A673 (cell line): ENCODE data around the gene SGF29. TPM values are rescaled to one million over a fixed set of nuclear protein-coding genes. Genes with fewer than 3 reads are reported as not detected.
"Not testable (repeated sequence)": the region's sequence is repeated elsewhere in the genome, so short reads cannot be mapped to it uniquely, and the experiment has no call there.

Experiments used
- BruUV-seq: library from RNA; stranded (reverse); fragments of 400-500 nt; replicated peaks from 2 replicates; lab custom pipeline; 2021; lab: Mats Ljungman, UMichigan
- CTCF ChIA-PET: fragments of 300-600 bp; sonication (Branson Sonifier 250); formaldehyde crosslinking; loops from one replicate; lab custom pipeline; 2022; ENCODE audit warnings: antibody characterized with exemption; lab: Charles Lee
- POLR2A ChIA-PET: fragments of 300-600 bp; sonication (Branson Sonifier 250); formaldehyde crosslinking; loops from one replicate; lab custom pipeline; 2022; ENCODE audit warnings: antibody characterized with exemption; ENCODE audit not compliant: low non-redundant PET; lab: Charles Lee
- DNase-seq: peaks from one replicate; pipeline ENCODE4 v3.0.0-alpha.2; 2015; ENCODE audit warnings: low spot score
- H3K27ac ChIP-seq: fragments of 200-600 bp; sonication (generic); 2 replicates; pipeline ENCODE4 v1.5.1; 2016; ENCODE audit warnings: mixed run types, low read depth, mild to moderate bottlenecking, mixed read lengths, antibody characterized with exemption, low read length; ENCODE audit not compliant: poor library complexity, severe bottlenecking
- H3K27me3 ChIP-seq: fragments of 200-600 bp; sonication (generic); replicated peaks from 2 replicates; pipeline ENCODE4 v1.6.1; 2017; ENCODE audit warnings: mixed run types, low read depth, mild to moderate bottlenecking, mixed read lengths, antibody characterized with exemption, low read length; ENCODE audit not compliant: insufficient read depth, poor library complexity
- H3K36me3 ChIP-seq: fragments of 200-600 bp; sonication (generic); 2 replicates; pipeline ENCODE4 v1.6.1; 2016; ENCODE audit warnings: mixed run types, mild to moderate bottlenecking, mixed read lengths, antibody characterized with exemption, low read length; ENCODE audit not compliant: insufficient read depth, poor library complexity, severe bottlenecking
- H3K4me1 ChIP-seq: fragments of 200-600 bp; sonication (generic); 2 replicates; pipeline ENCODE4 v1.6.1; 2017; ENCODE audit warnings: mixed run types, mild to moderate bottlenecking, mixed read lengths, antibody characterized with exemption, low read length; ENCODE audit not compliant: insufficient read depth, poor library complexity, severe bottlenecking
- H3K4me3 ChIP-seq: fragments of 200-600 bp; sonication (generic); 2 replicates; pipeline ENCODE4 v1.5.1; 2016; ENCODE audit warnings: low read depth, mixed run types, mild to moderate bottlenecking, mixed read lengths, low read length; ENCODE audit not compliant: poor library complexity, severe bottlenecking
- H3K9me3 ChIP-seq: fragments of 200-600 bp; sonication (generic); 2 replicates; pipeline ENCODE4 v1.6.1; 2016; ENCODE audit warnings: mixed run types, low read depth, mild to moderate bottlenecking, mixed read lengths, antibody characterized with exemption, low read length; ENCODE audit not compliant: poor library complexity, severe bottlenecking
- CTCF ChIP-seq: fragments of 300-800, 200-600 bp; sonication (generic); conservative IDR thresholded peaks from 2 replicates; pipeline ENCODE4 v1.5.1; 2017; ENCODE audit warnings: low read depth, mild to moderate bottlenecking, antibody characterized with exemption, low read length, moderate library complexity, mixed read lengths
- EZH2 ChIP-seq: fragments of 200-600 bp; sonication (generic); IDR thresholded peaks from 2 replicates; pipeline ENCODE4 v1.6.1; 2017; ENCODE audit warnings: borderline replicate concordance, low read depth, mild to moderate bottlenecking, mixed read lengths, antibody characterized with exemption, low read length; ENCODE audit not compliant: poor library complexity, severe bottlenecking
- intact Hi-C: fragments of 100-400 bp; cut with micrococcal nuclease; formaldehyde crosslinking; loops from one replicate; pipeline ENCODE4 v1.10.0; 2022; ENCODE audit not compliant: unreplicated experiment
- total RNA-seq: library from RNA; stranded (reverse); gene quantifications from 2 replicates; pipeline ENCODE4 v1.2.3, GENCODE V29; 2021

SGF29 gene
- total RNA-seq, 1 experiment from 2014 or later: 42.3 TPM

GRCh38 chr16:28543072-28543471, 10.6 kb upstream of the SGF29 start:
- DNase-seq: no peak
- H3K4me1 ChIP-seq: no peaks in the 10 kb centered on the region
- no TSS peak for BruUV-seq
- H3K27me3 ChIP-seq: no peaks in the 10 kb centered on the region
- intact Hi-C loops: no loop called here
- ChIA-PET CTCF (no interaction called here), POLR2A (no interaction called here)
- H3K9me3 ChIP-seq: no peaks in the 10 kb centered on the region
- no peak overlapping the region for H3K4me3 ChIP-seq
- no peaks in the 10 kb centered on the region for H3K36me3 ChIP-seq
- TF ChIP-seq EZH2 (no peak), CTCF (no peak)
- H3K27ac ChIP-seq: no peak overlapping the region

- Histone ChIP-seq H3K27ac (no peak overlapping the region), H3K4me3 (no peak overlapping the region), H3K36me3 (no peaks in the 10 kb centered on the region), H3K4me1 (no peaks in the 10 kb centered on the region), H3K27me3 (no peaks in the 10 kb centered on the region), H3K9me3 (no peaks in the 10 kb centered on the region)
- DNase-seq: no peak
- ChIA-PET CTCF (no interaction called here), POLR2A (no interaction called here)
- intact Hi-C loops: no loop called here
- BruUV-seq: no TSS peak
- TF ChIP-seq CTCF (no peak), EZH2 (no peak)
These were observed 8.7 kb upstream of the SGF29 start for GRCh38 chr16:28544998-28545397.

- H3K9me3 ChIP-seq, POLR2A ChIA-PET, H3K36me3 ChIP-seq, BruUV-seq, H3K27ac ChIP-seq, DNase-seq, H3K4me3 ChIP-seq, intact Hi-C loops, H3K4me1 ChIP-seq, H3K27me3 ChIP-seq, CTCF ChIA-PET: not testable (repeated sequence)
These were observed 7.8 kb upstream of the SGF29 start for GRCh38 chr16:28545964-28546363.

GRCh38 chr16:28546626-28547025, 7.1 kb upstream of the SGF29 start:
- intact Hi-C loops: no loop called here
- H3K4me3 ChIP-seq: no peak overlapping the region
- POLR2A ChIA-PET: no interaction called here
- no peak for TF ChIP-seq EZH2
- no peak for TF ChIP-seq CTCF
- CTCF ChIA-PET: no interaction called here
- H3K36me3 ChIP-seq: no peaks in the 10 kb centered on the region
- DNase-seq: no peak
- no peaks in the 10 kb centered on the region for H3K27me3 ChIP-seq
- no TSS peak for BruUV-seq
- H3K4me1 ChIP-seq: no peaks in the 10 kb centered on the region
- H3K9me3 ChIP-seq: no peaks in the 10 kb centered on the region
- H3K27ac ChIP-seq: no peak overlapping the region
